Esophagus muscularis mucosa (tissue), 4 donors: Measurements from ENCODE around the gene ACY1. TPM values are rescaled to one million over a fixed set of nuclear protein-coding genes. Genes with fewer than 3 reads are reported as not detected.
"Not testable (repeated sequence)": the region's sequence is repeated elsewhere in the genome, so short reads cannot be mapped to it uniquely, and the experiment has no call there.

Source experiments
- DNase-seq: peaks from one replicate; pipeline ENCODE4 v3.0.0-alpha.2; 2017; ENCODE audit errors: extremely low spot score
- H3K27ac ChIP-seq, 4 donors: fragments of 200-600 bp; sonication (generic); replicated peaks in 1 of 4; 1 replicate in 3 of 4; 2 replicates in 1 of 4; pipeline ENCODE4 v1.5.1; 2016 to 2019; ENCODE audit warnings: mild to moderate bottlenecking in 1 of 4
- H3K27me3 ChIP-seq, 4 donors: fragments of 200-600 bp; sonication (generic); one replicate each; pipeline versions ENCODE4 v1.5.1 to v1.6.0; 2016 to 2019
- H3K36me3 ChIP-seq, 4 donors: fragments of 200-600 bp; sonication (generic); one replicate each; pipeline ENCODE4 v1.5.1; 2016 to 2019
- H3K4me1 ChIP-seq, 4 donors: fragments of 200-600 bp; sonication (generic); one replicate each; pipeline ENCODE4 v1.5.1; 2016 to 2019
- H3K4me3 ChIP-seq, 4 donors: fragments of 200-600 bp; sonication (generic); 1 replicate in 2 of 4; 2 replicates in 2 of 4; pipeline ENCODE4 v1.5.1; 2016 to 2019; ENCODE audit warnings: mild to moderate bottlenecking in 4 of 4, moderate library complexity in 1 of 4
- H3K9me3 ChIP-seq, 4 donors: fragments of 200-600 bp; sonication (generic); 1 replicate in 3 of 4; 2 replicates in 1 of 4; pipeline ENCODE4 v1.5.1; 2016 to 2019
- CTCF ChIP-seq, 3 experiments: fragments of 200-600 bp in 2 of 3; fragments of 450-650 bp in 1 of 3; sonication (generic) in 2 of 3; IDR thresholded peaks; one replicate each; pipeline ENCODE4 v1.5.1; 2017 to 2019; ENCODE audit warnings: antibody characterized with exemption in 3 of 3, mild to moderate bottlenecking in 2 of 3, moderate library complexity in 1 of 3
- EP300 ChIP-seq: sonication (generic); formaldehyde crosslinking; IDR thresholded peaks from one replicate; pipeline ENCODE4 v1.6.1; 2017; ENCODE audit warnings: antibody characterized with exemption
- POLR2A ChIP-seq: fragments of 450-650 bp; IDR thresholded peaks from one replicate; pipeline ENCODE4 v1.6.1; 2017; ENCODE audit warnings: antibody characterized with exemption, moderate library complexity, mild to moderate bottlenecking, low read depth
- POLR2AphosphoS5 ChIP-seq, 2 donors: sonication (generic); formaldehyde crosslinking; IDR thresholded peaks; one replicate each; pipeline ENCODE4 v1.6.1; 2017; ENCODE audit warnings: antibody characterized with exemption in 2 of 2
- WGBS: methylation state at CpG from one replicate; pipeline ENCODE4 v1.1.5; 2018; 5-methylcytosine and 5-hydroxymethylcytosine counted together
- intact Hi-C: fragments of 100-400 bp; cut with DNase I; formaldehyde crosslinking; loops from one replicate; pipeline ENCODE4 v1.15.1; 2023
- total RNA-seq, 4 donors: library from RNA; depleted of rRNA; stranded (reverse); fragments of >200 nt; gene quantifications; one replicate each; pipeline versions ENCODE4 v1.1.0 to v1.2.1, GENCODE V29; 2016

Gene ACY1
- total RNA-seq, 4 donors from 2014 or later, result 10.0 to 19.2 (median 15.8) TPM

GRCh38 chr3:51992017-51992682, 8.8 kb downstream of the ACY1 start:
- TF ChIP-seq EP300, result no peak
- TF ChIP-seq POLR2A, result no peak
- TF ChIP-seq POLR2AphosphoS5 (IDR thresholded peaks at IDR 0.05), result no peak
- TF ChIP-seq CTCF (IDR thresholded peaks at IDR 0.05), result no peak
- Histone ChIP-seq H3K27me3 (peaks cover 0 to 5% (median 0%) of the 10 kb centered on the region in 4 donors), H3K36me3 (peaks cover 23 to 46% (median 36%) of the 10 kb centered on the region in 4 donors), H3K4me1 (peaks cover 17 to 63% (median 48%) of the 10 kb centered on the region in 4 donors), H3K27ac (no peak overlapping the region), H3K9me3 (no peaks in the 10 kb centered on the region), H3K4me3 (no peak overlapping the region)
- intact Hi-C loops, result no loop called here
- WGBS, result 83% methylated on average over 3 of the region's 3 CpGs
- DNase-seq, result no peak

GRCh38 chr3:51993657-51994056, 10.3 kb downstream of the ACY1 start:
- H3K4me3 ChIP-seq, H3K9me3 ChIP-seq, DNase-seq, H3K27ac ChIP-seq, intact Hi-C loops: not testable (repeated sequence)
- peaks cover 23 to 39% (median 36%) of the 10 kb centered on the region in 4 donors for H3K36me3 ChIP-seq
- H3K27me3 ChIP-seq, result peaks cover 0 to 13% (median 0%) of the 10 kb centered on the region in 4 donors
- WGBS, result 97% methylated on average over 6 of the region's 13 CpGs
- peaks cover 17 to 63% (median 48%) of the 10 kb centered on the region in 4 donors for H3K4me1 ChIP-seq

GRCh38 chr3:51994530-51994929, 11.2 kb downstream of the ACY1 start:
- TF ChIP-seq EP300 (no peak), CTCF (IDR thresholded peaks at IDR 0.05) (no peak), POLR2AphosphoS5 (IDR thresholded peaks at IDR 0.05) (no peak), POLR2A (no peak)
- no peak for DNase-seq
- peaks cover 0 to 21% (median 0%) of the 10 kb centered on the region in 4 donors for H3K27me3 ChIP-seq
- no peaks in the 10 kb centered on the region for H3K9me3 ChIP-seq
- 74% methylated on average over 2 of the region's 2 CpGs for WGBS
- peaks cover 23 to 39% (median 36%) of the 10 kb centered on the region in 4 donors for H3K36me3 ChIP-seq
- intact Hi-C loops, result no loop called here
- H3K27ac ChIP-seq, result peak overlapping the region; percentile 21 to 88 (median 84)
- H3K4me1 ChIP-seq, result peaks cover 15 to 58% (median 41%) of the 10 kb centered on the region in 4 donors
- peak overlapping the region; percentile 59 to 87 (median 70) for H3K4me3 ChIP-seq

GRCh38 chr3:51995346-51996163, 12.2 kb downstream of the ACY1 start, which contains the start of gene RPL29:
RPL29 (minus strand) TSS chr3:51995895; CDS start chr3:51995461, 434 bp downstream.
- intact Hi-C loops, result loop anchor here (1.0 kb wide), 1 partner anchor 53 kb away; the partner anchor contains the start of gene PARP3
- peak; percentile 9 to 58 (median 55) for TF ChIP-seq CTCF (IDR thresholded peaks at IDR 0.05)
- TF ChIP-seq POLR2A, result peak; percentile 69
- no peak for TF ChIP-seq EP300
- peak; percentile 92 to 97 for TF ChIP-seq POLR2AphosphoS5 (IDR thresholded peaks at IDR 0.05)
- Histone ChIP-seq H3K27ac (peak within 1 kb of the TSS; percentile 78 to 88 (median 84)), H3K36me3 (peaks cover 23 to 39% (median 36%) of the 10 kb centered on the region in 4 donors), H3K9me3 (no peaks in the 10 kb centered on the region), H3K27me3 (peaks cover 0 to 27% (median 0%) of the 10 kb centered on the region in 4 donors), H3K4me3 (peak within 1 kb of the TSS; percentile 59 to 87 (median 70)), H3K4me1 (peaks cover 12 to 47% (median 32%) of the 10 kb centered on the region in 4 donors)
- WGBS, result under 1% methylated on average over 21 of the region's 40 CpGs
- peak; percentile 97 for DNase-seq

GRCh38 chr3:51997172-51997571, 13.8 kb downstream of the ACY1 start:
- DNase-seq, result no peak
- Histone ChIP-seq H3K27me3 (peaks cover 0 to 31% (median 0%) of the 10 kb centered on the region in 4 donors), H3K4me3 (no peak overlapping the region), H3K27ac (no peak overlapping the region), H3K36me3 (peaks cover 23 to 28% (median 28%) of the 10 kb centered on the region in 4 donors), H3K4me1 (peaks cover 12 to 42% (median 37%) of the 10 kb centered on the region in 4 donors), H3K9me3 (no peaks in the 10 kb centered on the region)
- no peak for TF ChIP-seq POLR2A
- TF ChIP-seq CTCF (IDR thresholded peaks at IDR 0.05), result no peak
- TF ChIP-seq POLR2AphosphoS5 (IDR thresholded peaks at IDR 0.05), result no peak
- TF ChIP-seq EP300, result no peak
- intact Hi-C loops, result no loop called here
- whole genome bisulfite sequencing, result 58% methylated on average over 2 of the region's 2 CpGs
